HepG2 (cell line): ENCODE data around the gene HIPK2. TPM values are rescaled to one million over a fixed set of nuclear protein-coding genes. Genes with fewer than 3 reads are reported as not detected.

ENCODE experiments used
- ATAC-seq: fragments of 200-7000 bp; cut with Tn5 transposase; 3 replicates; pipeline ENCODE4 v1.9.1; 2020; ENCODE audit warnings: mild to moderate bottlenecking, moderate library complexity
- BruUV-seq: library from RNA; stranded (reverse); fragments of 400-500 nt; replicated peaks from 2 replicates; lab custom pipeline; 2021; lab: Mats Ljungman, UMichigan
- CTCF ChIA-PET: fragments of 300-600 bp; formaldehyde crosslinking; extraction: SDS; loops from one replicate; lab custom pipeline; 2021; ENCODE audit warnings: low total read pairs, inconsistent platforms, low intra/inter-chr PET ratio; lab: Yijun Ruan, JAX
- POLR2A ChIA-PET: fragments of 350-600 bp; sonication (Branson Sonifier 250); formaldehyde crosslinking; loops from one replicate; lab custom pipeline; 2020; ENCODE audit warnings: antibody characterized with exemption, inconsistent platforms; lab: Yijun Ruan, JAX
- DNase-seq: peaks from one replicate; pipeline ENCODE4 v3.0.0-alpha.2; 2015; ENCODE audit warnings: low spot score
- FAIRE-seq: peaks from 3 replicates; lab custom pipeline; 2011; peaks lifted over from hg19 to GRCh38; lab: Jason Lieb, UNC
- H2AFZ ChIP-seq: one replicate; pipeline ENCODE4 v1.6.1; 2011; ENCODE audit warnings: low read length, inconsistent platforms
- H3K27ac ChIP-seq: fragments of 300-600 bp; 3 replicates; pipeline ENCODE4 v1.8.0; 2011; ENCODE audit warnings: mixed run types, mild to moderate bottlenecking, mixed read lengths, low read length, inconsistent platforms; ENCODE audit not compliant: insufficient read depth; ENCODE audit errors: extremely low read length
- H3K27me3 ChIP-seq, 2 experiments: fragments of 200-600 bp in 1 of 2; 2 replicates in 1 of 2; 3 replicates in 1 of 2; pipeline versions ENCODE4 v1.6.0 to v1.8.0; 2011; ENCODE audit warnings: low read length in 2 of 2, mild to moderate bottlenecking in 2 of 2, moderate library complexity in 2 of 2, inconsistent platforms in 1 of 2; ENCODE audit not compliant: insufficient read depth in 2 of 2, control insufficient read depth in 1 of 2
- H3K36me3 ChIP-seq, 2 experiments: fragments of 200-600 bp in 1 of 2; replicated peaks in 1 of 2; 2 replicates in 1 of 2; 3 replicates in 1 of 2; pipeline versions ENCODE4 v1.5.1 to v1.8.0; 2011; ENCODE audit warnings: low read length in 2 of 2, inconsistent platforms in 1 of 2; ENCODE audit not compliant: insufficient read depth in 2 of 2, control insufficient read depth in 1 of 2
- H3K4me1 ChIP-seq: 2 replicates; pipeline ENCODE4 v1.5.1; 2012; ENCODE audit warnings: low read length, inconsistent platforms; ENCODE audit not compliant: insufficient read depth
- H3K4me2 ChIP-seq: 2 replicates; pipeline ENCODE4 v1.6.0; 2011; ENCODE audit warnings: low read depth, low read length, inconsistent platforms
- H3K4me3 ChIP-seq, 3 experiments: fragments of 200-600 bp in 1 of 3; sonication (generic), shearing (Covaris generic) in 1 of 3; replicated peaks in 1 of 3; 2 replicates each; pipeline ENCODE4 v1.5.1; 2011 to 2016; ENCODE audit warnings: low read length in 3 of 3, inconsistent platforms in 2 of 3, low read depth in 2 of 3, mild to moderate bottlenecking in 2 of 3, control low read depth in 1 of 3, mixed read lengths in 1 of 3; ENCODE audit not compliant: insufficient read depth in 1 of 3
- H3K79me2 ChIP-seq: one replicate; pipeline ENCODE4 v1.6.1; 2011; ENCODE audit warnings: low read length, inconsistent platforms; ENCODE audit not compliant: insufficient read depth
- H3K9ac ChIP-seq: 2 replicates; pipeline ENCODE4 v1.6.0; 2011; ENCODE audit warnings: mild to moderate bottlenecking, low read depth, low read length, inconsistent platforms; ENCODE audit not compliant: insufficient read depth
- H3K9me3 ChIP-seq: 2 replicates; pipeline ENCODE4 v1.5.1; 2012; ENCODE audit warnings: mild to moderate bottlenecking, low read length
- H4K20me1 ChIP-seq: 2 replicates; pipeline ENCODE4 v1.6.0; 2011; ENCODE audit warnings: inconsistent platforms, mild to moderate bottlenecking, low read length, moderate library complexity; ENCODE audit not compliant: insufficient read depth
- AKNA ChIP-seq: sonication (generic); formaldehyde crosslinking; IDR thresholded peaks from 2 replicates; pipeline ENCODE4 v1.4.0; 2020; ENCODE audit warnings: missing genetic modification reagents, borderline replicate concordance
- ETV6 ChIP-seq: sonication (generic); formaldehyde crosslinking; conservative IDR thresholded peaks from 2 replicates; pipeline ENCODE4 v1.4.0; 2020; ENCODE audit warnings: missing genetic modification reagents
- MYNN ChIP-seq: sonication (generic); formaldehyde crosslinking; IDR thresholded peaks from 2 replicates; pipeline ENCODE4 v1.4.0; 2020; ENCODE audit warnings: mild to moderate bottlenecking, low read depth, missing genetic modification reagents
- NCOA1 ChIP-seq: sonication (generic); formaldehyde crosslinking; IDR thresholded peaks from 2 replicates; pipeline ENCODE4 v1.9.0; 2021; ENCODE audit warnings: missing genetic modification reagents
- NFE2L1 ChIP-seq: sonication (generic); formaldehyde crosslinking; IDR thresholded peaks from 2 replicates; pipeline ENCODE4 v1.4.0; 2020; ENCODE audit warnings: missing genetic modification reagents, mild to moderate bottlenecking, borderline replicate concordance
- PRDM10 ChIP-seq: sonication (generic); formaldehyde crosslinking; IDR thresholded peaks from 2 replicates; pipeline ENCODE4 v1.4.0; 2020; ENCODE audit warnings: low read depth, missing genetic modification reagents
- TMF1 ChIP-seq: sonication (generic); formaldehyde crosslinking; IDR thresholded peaks from 2 replicates; pipeline ENCODE4 v1.8.1; 2022; ENCODE audit warnings: low read depth, missing genetic modification reagents
- WGBS: methylation state at CpG from one replicate; pipeline ENCODE4 v1.1.6; 2017; ENCODE audit warnings: low lambda C conversion rate; 5-methylcytosine and 5-hydroxymethylcytosine counted together
- in situ Hi-C: cut with HindIII; loops from 2 replicates; pipeline ENCODE4 v1.10.0; 2017; ENCODE audit warnings: low pct_unique_long_range_greater_than_20kb; ENCODE audit not compliant: extremely low pct_ligation_motif_present
- intact Hi-C: fragments of 100-400 bp; cut with micrococcal nuclease; formaldehyde crosslinking; loops from one replicate; pipeline ENCODE4 v1.10.0; 2022; ENCODE audit not compliant: unreplicated experiment
- polyA plus RNA-seq, 8 experiments: library from polyadenylated mRNA; depleted of rRNA in 3 of 8; stranded (reverse) in 7 of 8; unstranded in 1 of 8; fragments of >200 nt; fragmentation: Illumina TruSeq in 4 of 8; extraction: Trizol in 4 of 8; gene quantifications; 2 replicates each; pipeline versions ENCODE4 v1.2.1 to v1.2.3, GENCODE V29; 2011 to 2016; ENCODE audit warnings: low read depth in 4 of 8, missing spikeins in 1 of 8, mixed read lengths in 1 of 8; ENCODE audit not compliant: insufficient read depth in 1 of 8
- total RNA-seq, 5 experiments: library from RNA; depleted of rRNA; stranded (reverse); fragments of >200 nt; fragmentation: Illumina TruSeq; extraction: Trizol; gene quantifications; 2 replicates each; pipeline ENCODE4 v1.2.3, GENCODE V29; 2016; ENCODE audit warnings: low read depth in 1 of 5

Gene HIPK2
- total and polyA plus RNA-seq, 2 of the 13 experiments (the other 11 are each of a cell fraction or from before 2014, with no cell fraction given): 14.4 to 20.2 TPM

GRCh38 chr7:139588632-139589031 lies 189.2 kb downstream of the HIPK2 start:
- DNase-seq (no peak), FAIRE-seq (no peak), ATAC-seq (no peak)
- no peak overlapping the region for H3K9ac ChIP-seq
- H3K79me2 ChIP-seq: no peaks in the 10 kb centered on the region
- H3K4me2 ChIP-seq: no peak overlapping the region
- H3K4me3 ChIP-seq: no peak overlapping the region
- H3K36me3 ChIP-seq: peaks cover 31 to 84% of the 10 kb centered on the region in 2 experiments
- H3K4me1 ChIP-seq: no peaks in the 10 kb centered on the region
- ChIA-PET CTCF (no interaction called here), POLR2A (no interaction called here)
- H3K9me3 ChIP-seq: no peaks in the 10 kb centered on the region
- BruUV-seq: no TSS peak
- H4K20me1 ChIP-seq: no peaks in the 10 kb centered on the region
- intact Hi-C loops (no loop called here), in situ Hi-C loops (no loop called here)
- H3K27ac ChIP-seq: no peak overlapping the region
- 93% methylated on average over 7 of the region's 7 CpGs for WGBS
- no peak overlapping the region for H2AFZ ChIP-seq
- H3K27me3 ChIP-seq: no peaks in the 10 kb centered on the region
- TF ChIP-seq NCOA1 (CRISPR knock-in tag) (no peak), MYNN (CRISPR knock-in tag) (no peak), ETV6 (no peak), AKNA (CRISPR knock-in tag) (no peak), NFE2L1 (no peak), PRDM10 (no peak), TMF1 (CRISPR knock-in tag) (no peak)
